HG03521 (cell line): ENCODE results near the gene DNAH14.
"Not testable (repeated sequence)": the region's sequence is repeated elsewhere in the genome, so short reads cannot be mapped to it uniquely, and the experiment has no call there.

ENCODE experiments used
- ATAC-seq: cut with Tn5 transposase; IDR thresholded peaks from one replicate; pipeline ENCODE4 v1.9.1; 2021; ENCODE audit warnings: mild to moderate bottlenecking, moderate library complexity; ENCODE audit not compliant: unreplicated experiment

Gene DNAH14

DNA sequence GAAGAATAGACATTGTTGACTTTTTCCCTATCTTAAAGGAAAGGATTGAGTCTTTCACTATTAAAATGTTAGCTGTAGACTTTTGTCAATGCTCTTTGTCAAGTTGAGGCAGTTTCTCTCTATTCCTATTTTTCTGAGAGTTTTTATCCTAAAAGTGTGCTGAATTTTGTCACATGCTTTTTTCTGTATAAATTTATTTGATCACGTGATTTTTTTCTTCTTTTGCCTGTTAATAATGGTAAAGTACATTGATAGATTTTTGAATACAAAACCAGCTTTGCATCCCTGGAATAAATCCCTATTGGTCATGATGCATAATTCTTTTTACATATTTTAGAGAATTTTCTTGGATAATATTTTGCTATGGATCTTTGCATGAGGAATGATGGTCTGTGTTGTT, 60.1 kb downstream of the DNAH14 start:
- ATAC-seq: no peak

DNA sequence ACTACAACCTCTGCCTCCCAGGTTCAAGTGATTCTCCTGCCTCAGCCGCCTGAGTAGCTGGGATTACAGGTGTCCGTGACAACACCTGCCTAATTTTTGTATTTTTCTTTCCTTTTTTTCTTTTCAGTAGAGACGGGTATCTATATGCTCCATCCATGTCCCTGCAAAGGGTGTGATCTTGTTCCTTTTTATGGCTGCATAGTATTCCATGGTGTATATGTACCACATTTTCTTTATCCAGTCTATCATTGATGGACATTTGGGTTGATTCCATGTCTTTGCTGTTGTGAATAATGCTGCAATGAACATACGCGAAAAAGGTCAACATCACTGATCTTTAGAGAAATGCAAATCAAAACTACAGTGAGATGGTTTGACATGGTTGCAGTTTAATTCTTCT, 62.1 kb downstream of the DNAH14 start:
- ATAC-seq: not testable (repeated sequence)

DNA sequence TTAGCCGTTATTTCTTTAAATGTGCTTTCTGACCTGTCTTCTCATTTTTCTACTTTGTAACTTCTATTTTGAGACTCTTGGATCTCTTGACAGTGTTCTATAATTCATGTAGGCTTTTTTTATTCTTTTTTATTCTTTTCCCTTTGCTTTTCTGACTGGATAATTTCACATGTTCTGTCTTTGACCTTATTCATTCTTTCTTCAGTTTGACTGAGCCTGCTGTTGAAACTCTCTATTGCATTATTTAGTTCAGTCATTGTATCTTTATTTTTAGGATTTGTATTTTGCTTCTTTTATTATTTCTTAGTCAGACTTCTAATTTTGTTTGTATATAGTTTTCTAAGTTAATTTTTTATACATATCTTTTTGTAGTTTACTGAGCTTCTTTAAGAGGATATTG, 66.1 kb downstream of the DNAH14 start:
- no peak for ATAC-seq

DNA sequence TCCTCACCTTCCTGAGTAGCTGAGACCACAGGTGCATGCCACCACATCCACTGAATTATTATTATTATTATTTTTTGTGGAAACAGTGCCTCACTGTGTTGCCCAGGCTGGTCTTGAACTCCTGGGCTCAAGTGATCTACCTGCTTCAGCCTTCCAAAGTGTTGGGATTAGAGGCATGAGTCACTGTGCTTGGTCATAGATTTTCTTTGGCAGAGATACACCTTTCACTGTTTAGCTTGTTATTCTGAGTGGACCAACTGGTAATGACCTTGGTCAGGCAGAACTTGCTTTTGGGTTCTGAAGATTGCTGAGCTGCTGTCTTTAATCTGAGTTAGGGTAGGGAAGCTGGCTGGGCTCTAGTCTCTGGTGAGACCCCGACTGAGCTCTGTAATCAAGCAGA, 66.8 kb downstream of the DNAH14 start:
- ATAC-seq: no peak

DNA sequence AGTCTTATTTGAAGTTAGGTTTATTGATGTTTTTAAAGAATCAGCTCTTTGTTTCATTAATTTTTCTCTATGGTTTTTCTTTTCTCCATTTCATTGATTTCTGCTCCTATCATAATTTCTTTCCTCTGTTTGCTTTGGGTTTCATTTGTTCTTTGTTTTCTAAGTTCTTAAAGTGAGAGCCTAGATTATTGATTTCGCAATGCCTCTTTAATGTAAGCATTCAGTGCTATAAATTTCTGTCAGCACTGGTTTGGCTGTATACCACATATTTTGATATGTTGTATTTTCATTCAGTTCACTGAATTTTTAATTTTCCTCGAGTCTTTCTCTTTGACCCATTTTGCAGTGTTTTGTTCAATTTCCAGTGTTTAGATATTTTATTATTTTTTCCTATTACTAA, 68.7 kb downstream of the DNAH14 start:
- ATAC-seq: no peak

GRCh38 chr1:225004396-225004795, 74.9 kb downstream of the DNAH14 start:
- no peak for ATAC-seq

DNA sequence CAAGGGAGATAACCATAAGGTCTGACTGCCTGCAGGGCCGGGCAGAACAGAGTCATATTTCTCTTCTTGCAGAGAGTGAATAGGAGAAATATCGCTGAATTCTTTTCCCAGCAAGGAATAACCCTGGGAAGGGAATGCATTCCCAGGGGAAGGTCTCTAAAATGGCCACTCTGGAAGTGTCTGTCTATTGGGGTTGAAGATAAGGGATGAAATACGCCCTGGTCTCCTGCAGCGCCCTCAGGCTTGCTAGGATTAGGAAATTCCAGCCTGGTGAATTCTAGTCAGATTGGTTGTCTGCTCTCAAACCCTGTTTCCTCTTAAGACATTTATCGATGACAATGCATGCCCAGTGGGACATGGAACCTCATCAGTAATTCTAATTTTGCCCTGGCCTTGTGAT, 76.9 kb downstream of the DNAH14 start:
- not testable (repeated sequence) for ATAC-seq

DNA sequence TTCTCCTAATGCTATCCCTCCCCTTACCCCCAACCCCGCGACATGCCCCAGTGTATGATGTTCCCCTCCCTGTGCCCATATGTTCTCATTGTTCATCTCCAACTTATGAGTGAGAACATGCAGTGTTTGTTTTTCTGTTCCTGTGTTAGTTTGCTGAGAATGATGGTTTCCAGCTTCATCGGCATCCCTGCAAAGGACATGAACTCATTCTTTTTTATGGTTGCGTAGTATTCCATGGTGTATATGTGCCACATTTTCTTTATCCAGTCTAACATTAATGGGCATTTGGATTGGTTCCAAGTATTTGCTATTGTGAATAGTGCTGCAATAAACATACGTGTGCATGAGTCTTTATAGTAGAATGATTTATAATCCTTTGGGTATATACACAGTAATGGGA, 78.6 kb downstream of the DNAH14 start:
- not testable (repeated sequence) for ATAC-seq

- no peak for ATAC-seq
Observed at GRCh38 chr1:225021037-225021436, 91.6 kb downstream of the DNAH14 start.

GRCh38 chr1:225026701-225027100, 97.2 kb downstream of the DNAH14 start:
- no peak for ATAC-seq

- not testable (repeated sequence) for ATAC-seq
Observed at GRCh38 chr1:225036441-225036840, 107.0 kb downstream of the DNAH14 start.

GRCh38 chr1:225042263-225042662, 112.8 kb downstream of the DNAH14 start:
- ATAC-seq: no peak

- ATAC-seq: no peak
Observed at GRCh38 chr1:225044258-225044657, 114.8 kb downstream of the DNAH14 start.

DNA sequence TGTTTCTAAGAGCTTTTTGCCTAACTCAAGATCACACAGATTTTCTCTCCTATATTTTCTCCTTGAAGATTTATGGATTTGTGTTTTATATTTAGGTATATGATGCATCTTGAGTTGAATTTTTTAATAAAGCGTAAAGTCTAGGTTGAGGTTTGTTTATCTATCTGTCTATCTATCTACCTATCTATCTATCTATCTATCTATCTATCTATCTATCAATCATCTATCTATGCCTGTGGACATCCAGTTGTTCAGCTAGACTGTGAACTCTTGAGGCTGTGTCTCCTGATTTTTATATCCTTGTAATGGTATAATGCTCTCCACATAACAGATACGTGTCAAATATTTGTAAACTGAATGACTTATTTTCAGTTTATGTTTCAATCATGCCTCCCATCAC, 120.1 kb downstream of the DNAH14 start:
- no peak for ATAC-seq

DNA sequence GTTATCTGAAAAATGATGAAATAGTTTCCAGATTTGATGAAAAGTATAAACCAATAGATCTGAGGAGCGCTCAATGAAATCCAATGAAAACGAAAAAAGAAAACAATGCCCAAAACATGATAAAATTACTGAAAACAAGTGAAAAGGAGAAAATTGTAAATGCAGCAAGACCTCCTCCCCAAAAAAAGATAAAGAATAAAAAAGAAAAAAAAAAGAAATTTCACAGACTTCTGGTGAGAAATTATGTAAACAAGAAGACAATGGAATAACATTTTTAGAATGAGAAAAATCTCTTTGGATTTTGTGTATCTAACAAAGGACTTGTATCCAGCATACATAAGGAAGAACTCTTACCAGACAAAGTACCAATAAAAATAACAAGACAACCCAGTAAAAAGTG, 134.2 kb downstream of the DNAH14 start:
- no peak for ATAC-seq

DNA sequence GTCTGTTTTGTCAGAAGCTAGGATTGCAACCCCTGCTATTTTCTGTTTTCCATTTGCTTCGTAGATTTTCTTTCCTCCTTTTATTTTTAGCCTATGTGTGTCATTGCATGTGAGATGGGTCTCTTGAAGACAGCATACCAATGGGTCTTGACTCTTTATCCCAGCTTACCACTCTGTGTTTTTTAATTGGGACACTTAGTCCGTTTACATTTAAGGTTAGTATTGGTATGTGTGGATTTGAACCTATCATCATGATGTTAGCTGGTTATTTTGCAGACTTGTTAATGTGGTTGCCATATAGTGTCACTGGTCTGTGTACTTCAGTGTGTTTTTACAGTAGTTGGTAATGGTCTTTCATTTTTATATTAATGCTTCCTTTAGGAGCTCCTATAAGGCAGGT, 141.5 kb downstream of the DNAH14 start:
- ATAC-seq: no peak

- ATAC-seq: no peak
Observed at GRCh38 chr1:225097175-225097574, 167.7 kb downstream of the DNAH14 start.

DNA sequence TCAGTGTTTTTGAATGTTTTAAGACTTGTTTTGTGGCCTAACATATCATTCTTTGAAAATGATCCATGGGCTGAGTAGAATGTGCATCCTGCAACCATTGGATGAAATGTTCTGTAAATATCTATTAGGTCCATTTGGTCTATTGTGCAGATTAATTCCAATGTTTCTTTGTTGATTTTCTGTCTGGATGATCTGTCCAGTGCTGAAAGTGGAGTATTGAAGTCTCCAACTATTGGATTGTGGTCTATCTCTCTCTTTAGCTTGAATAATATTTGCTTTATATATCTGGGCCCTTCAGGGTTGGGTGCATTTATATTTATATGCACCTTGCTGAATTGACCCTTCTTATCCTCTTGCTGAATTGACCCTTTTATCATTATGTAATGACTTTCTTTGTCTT, 181.5 kb downstream of the DNAH14 start:
- ATAC-seq: no peak

DNA sequence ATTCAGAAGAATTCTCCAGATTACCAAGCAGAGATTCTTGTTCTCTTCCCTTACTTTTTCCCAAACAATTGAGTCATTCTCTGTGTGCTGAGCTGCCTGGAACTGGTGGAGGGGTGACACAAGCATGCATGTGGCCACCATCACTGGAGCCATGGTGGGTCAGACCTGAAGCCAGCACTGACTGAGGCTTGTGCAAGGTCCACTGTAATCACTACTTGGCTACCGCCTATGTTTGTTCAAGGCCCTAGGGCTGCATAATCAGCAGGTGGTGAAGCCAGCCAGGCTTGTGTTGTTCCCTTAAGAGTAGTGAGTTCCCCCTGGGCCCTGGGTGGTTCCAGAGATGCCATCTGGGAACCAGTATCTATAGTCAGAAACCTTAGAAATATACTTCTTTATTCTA, 183.8 kb downstream of the DNAH14 start:
- ATAC-seq: no peak

- no peak for ATAC-seq
Observed at GRCh38 chr1:225114354-225114990, 185.0 kb downstream of the DNAH14 start.

- no peak for ATAC-seq
Observed at GRCh38 chr1:225119307-225119706, 189.8 kb downstream of the DNAH14 start.

- no peak for ATAC-seq
Observed at GRCh38 chr1:225121095-225121494, 191.6 kb downstream of the DNAH14 start.

- ATAC-seq: no peak
Observed at GRCh38 chr1:225131869-225132268, 202.4 kb downstream of the DNAH14 start.
